HCT116 (cell line): ENCODE results near the gene DDHD1. TPM values are rescaled to one million over a fixed set of nuclear protein-coding genes. Genes with fewer than 3 reads are reported as not detected.

Source experiments
- ATAC-seq: fragments of 200-7000 bp; cut with Tn5 transposase; 2 replicates; pipeline ENCODE4 v1.9.1; 2020; ENCODE audit warnings: mild to moderate bottlenecking, moderate library complexity
- BruUV-seq: library from RNA; stranded (reverse); fragments of 400-500 nt; replicated peaks from 2 replicates; lab custom pipeline; 2021; lab: Mats Ljungman, UMichigan
- CTCF ChIA-PET: fragments of 300-600 bp; sonication (Branson Sonifier 250); formaldehyde crosslinking; loops from one replicate; lab custom pipeline; 2021; ENCODE audit warnings: antibody characterized with exemption; lab: Charles Lee
- POLR2A ChIA-PET: fragments of 300-600, 350-600 bp; sonication (Branson Sonifier 250); formaldehyde crosslinking; loops from one replicate; lab custom pipeline; 2021; ENCODE audit warnings: antibody characterized with exemption; lab: Charles Lee
- RAD21 ChIA-PET, 2 experiments: fragments of 300-600 bp; sonication (Branson Sonifier 250); formaldehyde crosslinking; loops; one replicate each; lab custom pipeline; 2023; ENCODE audit warnings: low total read pairs in 2 of 2; ENCODE audit not compliant: uncharacterized antibody in 2 of 2, unreplicated experiment in 2 of 2, low non-redundant PET in 1 of 2; lab: Charles Lee
- DNase-seq: peaks from one replicate; pipeline ENCODE4 v3.0.0-alpha.2; 2010; ENCODE audit warnings: low read depth, low spot score
- H2AFZ ChIP-seq: fragments of 200-600 bp; shearing (Covaris generic), sonication (generic); 2 replicates; pipeline ENCODE4 v1.6.1; 2017; ENCODE audit warnings: low read depth, mixed run types, mixed read lengths, antibody characterized with exemption, low read length; ENCODE audit not compliant: poor library complexity, severe bottlenecking
- H3K27ac ChIP-seq: 2 replicates; pipeline ENCODE4 v1.5.1; 2012; ENCODE audit warnings: low read depth, low read length
- H3K27me3 ChIP-seq: fragments of 200-600 bp; sonication (generic); 2 replicates; pipeline ENCODE4 v1.6.1; 2016; ENCODE audit warnings: mixed run types, low read length, mixed read lengths; ENCODE audit not compliant: insufficient read depth
- H3K36me3 ChIP-seq, 2 experiments: fragments of 200-500 bp in 1 of 2; fragments of 200-600 bp in 1 of 2; sonication (Bioruptor generic) in 1 of 2; sonication (generic) in 1 of 2; 2 replicates each; pipeline versions ENCODE4 v1.5.1 to v1.6.1; 2014 to 2016; ENCODE audit warnings: low read length in 2 of 2, inconsistent platforms in 1 of 2, mixed read lengths in 1 of 2, mixed run types in 1 of 2; ENCODE audit not compliant: insufficient read depth in 2 of 2, control insufficient read depth in 1 of 2
- H3K4me1 ChIP-seq, 2 experiments: fragments of 200-600 bp in 1 of 2; sonication (generic) in 1 of 2; 2 replicates each; pipeline versions ENCODE4 v1.5.1 to v1.6.1; 2012 to 2017; ENCODE audit warnings: low read length in 2 of 2, inconsistent platforms in 1 of 2, mild to moderate bottlenecking in 1 of 2, mixed read lengths in 1 of 2, mixed run types in 1 of 2, moderate library complexity in 1 of 2; ENCODE audit not compliant: insufficient read depth in 2 of 2, control insufficient read depth in 1 of 2
- H3K4me2 ChIP-seq: fragments of 200-600 bp; sonication (generic); 2 replicates; pipeline ENCODE4 v1.6.1; 2017; ENCODE audit warnings: mixed run types, low read length, mixed read lengths
- H3K4me3 ChIP-seq, 2 experiments: fragments of 200-600 bp in 1 of 2; sonication (generic) in 1 of 2; replicated peaks in 1 of 2; 2 replicates each; pipeline ENCODE4 v1.5.1; 2011 to 2016; ENCODE audit warnings: low read length in 2 of 2, control low read depth in 1 of 2, low read depth in 1 of 2, mild to moderate bottlenecking in 1 of 2, mixed read lengths in 1 of 2, mixed run types in 1 of 2
- H3K79me2 ChIP-seq: fragments of 200-600 bp; sonication (generic); 2 replicates; pipeline ENCODE4 v1.6.1; 2017; ENCODE audit warnings: mild to moderate bottlenecking, mixed run types, low read length, moderate library complexity, mixed read lengths; ENCODE audit not compliant: insufficient read depth
- H3K9ac ChIP-seq: fragments of 200-600 bp; sonication (generic); 2 replicates; pipeline ENCODE4 v1.6.1; 2016; ENCODE audit warnings: low read length, mixed read lengths
- H3K9me2 ChIP-seq: fragments of 200-600 bp; sonication (generic), shearing (Covaris generic); 2 replicates; pipeline ENCODE4 v1.6.1; 2017; ENCODE audit warnings: mixed run types, mild to moderate bottlenecking, moderate library complexity; ENCODE audit not compliant: insufficient read depth
- H3K9me3 ChIP-seq, 2 experiments: fragments of 200-500 bp in 1 of 2; fragments of 200-600 bp in 1 of 2; sonication (Bioruptor generic) in 1 of 2; sonication (generic) in 1 of 2; 2 replicates each; pipeline ENCODE4 v1.6.1; 2014 to 2017; ENCODE audit warnings: low read length in 2 of 2, mixed read lengths in 2 of 2, inconsistent platforms in 1 of 2, low read depth in 1 of 2, mild to moderate bottlenecking in 1 of 2, mixed run types in 1 of 2, moderate library complexity in 1 of 2; ENCODE audit not compliant: control insufficient read depth in 1 of 2, insufficient read depth in 1 of 2
- H4K20me1 ChIP-seq: fragments of 200-600 bp; sonication (generic), shearing (Covaris generic); 2 replicates; pipeline ENCODE4 v1.6.1; 2017; ENCODE audit warnings: mixed run types, mild to moderate bottlenecking, moderate library complexity; ENCODE audit not compliant: insufficient read depth
- EZH2 ChIP-seq: fragments of 200-600 bp; sonication (generic); IDR thresholded peaks from 2 replicates; pipeline ENCODE4 v1.6.1; 2017; ENCODE audit warnings: antibody characterized with exemption, mixed run types
- FOSL1 ChIP-seq: IDR thresholded peaks from 2 replicates; pipeline ENCODE4 v1.6.1; 2012; ENCODE audit warnings: low read depth
- POLR2AphosphoS5 ChIP-seq: IDR thresholded peaks from 2 replicates; pipeline ENCODE4 v1.6.1; 2011; ENCODE audit warnings: mild to moderate bottlenecking, low read depth, low read length, moderate library complexity
- RAD21 ChIP-seq: IDR thresholded peaks from 2 replicates; pipeline ENCODE4 v1.6.1; 2012; ENCODE audit warnings: low read depth, mild to moderate bottlenecking
- SIN3A ChIP-seq: IDR thresholded peaks from 2 replicates; pipeline ENCODE4 v1.6.1; 2012; ENCODE audit warnings: low read depth
- SRF ChIP-seq: IDR thresholded peaks from 2 replicates; pipeline ENCODE4 v1.6.1; 2012; ENCODE audit warnings: low read depth
- TCF7L2 ChIP-seq: IDR thresholded peaks from 2 replicates; pipeline ENCODE4 v1.7.0; 2011; ENCODE audit warnings: borderline replicate concordance, inconsistent platforms; ENCODE audit not compliant: insufficient read depth, insufficient read length; ENCODE audit errors: extremely low read depth
- YY1 ChIP-seq: IDR thresholded peaks from 2 replicates; pipeline ENCODE4 v1.6.1; 2011; ENCODE audit warnings: low read length, low read depth, moderate library complexity, mild to moderate bottlenecking; ENCODE audit not compliant: insufficient replicate concordance; ENCODE audit errors: extremely low read depth
- intact Hi-C: fragments of 100-400 bp; cut with micrococcal nuclease; formaldehyde crosslinking; loops from 2 replicates; pipeline ENCODE4 v1.10.0; 2022
- total RNA-seq: library from RNA; stranded (reverse); gene quantifications from one replicate; pipeline ENCODE4 v1.2.1, GENCODE V29; 2021; ENCODE audit not compliant: unreplicated experiment
- TF ChIP-seq, protein P1 (sequence below): IDR thresholded peaks from 2 replicates; pipeline ENCODE4 v1.6.1; 2011; ENCODE audit warnings: mild to moderate bottlenecking, low read length, moderate library complexity; ENCODE audit not compliant: insufficient replicate concordance; ENCODE audit errors: extremely low read depth

Gene DDHD1
- total RNA-seq, 1 experiment from 2014 or later, result 26.9 TPM

DNA sequence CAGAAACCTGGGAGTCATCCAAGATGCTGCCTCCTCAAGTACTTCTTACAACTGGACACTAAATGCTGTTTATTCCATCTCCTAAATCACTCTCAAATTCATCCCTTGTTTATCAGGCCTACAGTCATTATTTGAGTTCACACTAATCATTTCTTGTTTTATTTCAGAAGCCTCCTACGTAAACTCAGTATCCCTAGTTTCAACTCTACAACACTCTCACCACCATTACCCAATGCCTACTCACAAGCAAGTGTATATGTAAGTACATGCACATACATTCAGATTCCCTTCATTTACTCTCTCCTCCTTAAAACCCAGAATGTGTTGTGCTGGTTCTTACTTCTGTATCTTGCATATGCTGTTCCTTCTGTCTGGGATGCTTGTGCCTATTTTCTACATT is 43.0 kb downstream of the DDHD1 start:
- POLR2A ChIA-PET, result no interaction called here

DNA sequence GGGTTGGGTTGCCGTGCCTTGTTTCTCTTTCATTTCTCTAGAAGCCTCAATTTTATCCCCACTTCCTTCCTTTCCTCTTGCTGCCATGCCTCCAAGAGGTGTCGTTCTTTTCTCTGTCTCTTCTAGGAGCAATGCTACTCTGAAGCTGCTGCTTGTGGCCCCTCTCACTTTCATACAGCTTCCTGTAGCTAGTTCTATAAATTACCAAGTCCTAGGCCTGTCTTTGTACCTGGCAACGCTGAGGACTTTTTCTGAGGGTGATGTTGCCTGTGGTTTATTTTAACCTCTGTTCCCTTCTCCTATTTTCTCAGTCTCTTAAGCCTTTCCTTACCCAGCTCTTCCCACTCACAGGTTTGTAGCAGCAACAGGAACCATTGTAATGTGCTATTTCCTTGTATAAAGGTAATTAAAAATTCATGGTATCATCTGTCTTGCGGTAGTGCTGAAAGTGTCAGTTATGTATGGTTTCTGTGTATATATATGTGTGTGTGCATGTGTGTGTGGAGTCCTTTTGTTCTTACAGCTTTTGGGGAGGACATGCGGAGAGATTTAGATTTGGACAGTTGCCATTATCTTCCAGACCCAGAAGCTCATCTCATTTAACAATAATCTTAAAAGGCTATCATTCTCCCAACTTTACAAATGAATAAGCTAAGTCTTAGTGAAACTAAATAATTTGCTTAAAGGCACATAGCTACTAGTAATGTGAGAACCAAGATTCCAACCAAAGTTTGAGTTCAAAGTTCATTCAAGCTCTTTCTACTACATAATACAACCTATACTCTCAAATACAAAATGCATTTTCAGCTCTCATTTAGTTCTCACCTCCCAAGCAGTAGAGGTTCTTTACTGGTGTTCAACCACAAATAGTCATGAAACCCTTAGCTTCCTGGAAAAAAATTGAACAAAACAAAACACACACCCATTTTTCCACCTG is 43.8 kb downstream of the DDHD1 start:
- ChIA-PET POLR2A (no interaction called here), RAD21 (no interaction called here), CTCF (interaction anchor here (1.5 kb wide), 1 partner anchor 186 kb away, joined by 4 read pairs; no protein-coding TSS in a partner anchor)
- DNase-seq (no peak), ATAC-seq (no peak)
- no TSS peak for BruUV-seq
- Histone ChIP-seq H3K36me3 (no peaks in the 10 kb centered on the region), H3K27ac (no peak overlapping the region), H4K20me1 (no peaks in the 10 kb centered on the region; the same call in 1 of the 2 replicates), H3K4me3 (no peak overlapping the region), H3K27me3 (no peaks in the 10 kb centered on the region), H3K9me2 (no peaks in the 10 kb centered on the region), H2AFZ (no peak overlapping the region), H3K79me2 (peaks cover 77% of the 10 kb centered on the region), H3K4me1 (peaks cover 3 to 4% of the 10 kb centered on the region in 2 experiments; a peak in 1 of 4 replicates), H3K9me3 (no peaks in the 10 kb centered on the region), H3K4me2 (no peak overlapping the region), H3K9ac (no peak overlapping the region)
- intact Hi-C loops, result no loop called here
- no peak for TF ChIP-seq FOSL1
- no peak for TF ChIP-seq SRF
- no peak for TF ChIP-seq SIN3A
- TF ChIP-seq EZH2, result no peak
- TF ChIP-seq, protein P1, sequence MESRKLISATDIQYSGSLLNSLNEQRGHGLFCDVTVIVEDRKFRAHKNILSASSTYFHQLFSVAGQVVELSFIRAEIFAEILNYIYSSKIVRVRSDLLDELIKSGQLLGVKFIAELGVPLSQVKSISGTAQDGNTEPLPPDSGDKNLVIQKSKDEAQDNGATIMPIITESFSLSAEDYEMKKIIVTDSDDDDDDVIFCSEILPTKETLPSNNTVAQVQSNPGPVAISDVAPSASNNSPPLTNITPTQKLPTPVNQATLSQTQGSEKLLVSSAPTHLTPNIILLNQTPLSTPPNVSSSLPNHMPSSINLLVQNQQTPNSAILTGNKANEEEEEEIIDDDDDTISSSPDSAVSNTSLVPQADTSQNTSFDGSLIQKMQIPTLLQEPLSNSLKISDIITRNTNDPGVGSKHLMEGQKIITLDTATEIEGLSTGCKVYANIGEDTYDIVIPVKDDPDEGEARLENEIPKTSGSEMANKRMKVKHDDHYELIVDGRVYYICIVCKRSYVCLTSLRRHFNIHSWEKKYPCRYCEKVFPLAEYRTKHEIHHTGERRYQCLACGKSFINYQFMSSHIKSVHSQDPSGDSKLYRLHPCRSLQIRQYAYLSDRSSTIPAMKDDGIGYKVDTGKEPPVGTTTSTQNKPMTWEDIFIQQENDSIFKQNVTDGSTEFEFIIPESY, result no peak
- TF ChIP-seq TCF7L2, result no peak
- no peak for TF ChIP-seq RAD21

More for the DNA sequence above, 43.0 kb downstream of the DDHD1 start:
- H2AFZ ChIP-seq, result no peak overlapping the region
- peaks cover 79% of the 10 kb centered on the region for H3K79me2 ChIP-seq
- no peak overlapping the region for H3K4me2 ChIP-seq
- no peak for TF ChIP-seq YY1
- TF ChIP-seq POLR2AphosphoS5, result no peak
- ChIA-PET RAD21 (no interaction called here), CTCF (interaction anchor here (1.5 kb wide), 1 partner anchor 186 kb away, joined by 4 read pairs; no protein-coding TSS in a partner anchor)
- no peaks in the 10 kb centered on the region for H3K9me2 ChIP-seq
- no peaks in the 10 kb centered on the region for H3K9me3 ChIP-seq
- H4K20me1 ChIP-seq, result no peaks in the 10 kb centered on the region; the same call in 1 of the 2 replicates
- no peaks in the 10 kb centered on the region for H3K27me3 ChIP-seq
- H3K9ac ChIP-seq, result no peak overlapping the region
- intact Hi-C loops, result no loop called here
- no peak for DNase-seq
- no TSS peak for BruUV-seq
- no peak for ATAC-seq
- no peak overlapping the region for H3K27ac ChIP-seq
- no peak overlapping the region for H3K4me3 ChIP-seq
- H3K36me3 ChIP-seq, result no peaks in the 10 kb centered on the region
- 0 out of 4 replicates have a peak, but pooled peaks cover 0 to 2% of the 10 kb centered on the region in 2 experiments for H3K4me1 ChIP-seq
